GM19328 (cell line): ENCODE results near the gene FADS2.

Experiments
- ATAC-seq: cut with Tn5 transposase; IDR thresholded peaks from one replicate; pipeline ENCODE4 v1.9.1; 2021; ENCODE audit warnings: mild to moderate bottlenecking, moderate library complexity; ENCODE audit not compliant: unreplicated experiment

Gene FADS2

GRCh38 chr11:61885166-61885778 is 57.2 kb downstream of the FADS2 start:
- ATAC-seq, result no peak

GRCh38 chr11:61885784-61886580 is 57.9 kb downstream of the FADS2 start:
- ATAC-seq, result no peak

GRCh38 chr11:61886643-61887042 is 58.5 kb downstream of the FADS2 start:
- ATAC-seq, result no peak

- ATAC-seq, result no peak
Observed at GRCh38 chr11:61887839-61888494, 59.9 kb downstream of the FADS2 start.

- no peak for ATAC-seq
Observed at GRCh38 chr11:61888590-61888989, 60.5 kb downstream of the FADS2 start.

- no peak for ATAC-seq
Observed at GRCh38 chr11:61889831-61890230, 61.7 kb downstream of the FADS2 start.

GRCh38 chr11:61890529-61891330 is 62.6 kb downstream of the FADS2 start:
- peak; percentile 17 for ATAC-seq

- ATAC-seq, result peak; percentile 57
Observed at GRCh38 chr11:61891331-61892084, 63.4 kb downstream of the FADS2 start, which contains the start of gene FADS3. FADS3 (minus strand) TSS chr11:61891545; CDS start chr11:61891381, 164 bp downstream.

- ATAC-seq, result peak; percentile 24
Observed at GRCh38 chr11:61892085-61892370, 63.9 kb downstream of the FADS2 start.

GRCh38 chr11:61893981-61894380 is 65.9 kb downstream of the FADS2 start:
- no peak for ATAC-seq

GRCh38 chr11:61895046-61895717 is 67.1 kb downstream of the FADS2 start:
- ATAC-seq, result no peak

- no peak for ATAC-seq
Observed at GRCh38 chr11:61895718-61896059, 67.6 kb downstream of the FADS2 start.

GRCh38 chr11:61896665-61897386 is 68.7 kb downstream of the FADS2 start:
- no peak for ATAC-seq

GRCh38 chr11:61897387-61898246 is 69.5 kb downstream of the FADS2 start:
- ATAC-seq, result no peak

GRCh38 chr11:61898247-61898582 is 70.1 kb downstream of the FADS2 start:
- ATAC-seq, result no peak

- ATAC-seq, result no peak
Observed at GRCh38 chr11:61899146-61899841, 71.2 kb downstream of the FADS2 start.

- ATAC-seq, result no peak
Observed at GRCh38 chr11:61900251-61900650, 72.2 kb downstream of the FADS2 start.

GRCh38 chr11:61901397-61901796 is 73.3 kb downstream of the FADS2 start:
- no peak for ATAC-seq
